GM18499 (cell line): ENCODE data around the gene SELENOO.
"Not testable (repeated sequence)": the region's sequence is repeated elsewhere in the genome, so short reads cannot be mapped to it uniquely, and the experiment has no call there.

Experiments
- ATAC-seq: cut with Tn5 transposase; IDR thresholded peaks from one replicate; pipeline ENCODE4 v1.9.1; 2021; ENCODE audit warnings: moderate number of reproducible peaks; ENCODE audit not compliant: insufficient read depth, unreplicated experiment

SELENOO gene

DNA sequence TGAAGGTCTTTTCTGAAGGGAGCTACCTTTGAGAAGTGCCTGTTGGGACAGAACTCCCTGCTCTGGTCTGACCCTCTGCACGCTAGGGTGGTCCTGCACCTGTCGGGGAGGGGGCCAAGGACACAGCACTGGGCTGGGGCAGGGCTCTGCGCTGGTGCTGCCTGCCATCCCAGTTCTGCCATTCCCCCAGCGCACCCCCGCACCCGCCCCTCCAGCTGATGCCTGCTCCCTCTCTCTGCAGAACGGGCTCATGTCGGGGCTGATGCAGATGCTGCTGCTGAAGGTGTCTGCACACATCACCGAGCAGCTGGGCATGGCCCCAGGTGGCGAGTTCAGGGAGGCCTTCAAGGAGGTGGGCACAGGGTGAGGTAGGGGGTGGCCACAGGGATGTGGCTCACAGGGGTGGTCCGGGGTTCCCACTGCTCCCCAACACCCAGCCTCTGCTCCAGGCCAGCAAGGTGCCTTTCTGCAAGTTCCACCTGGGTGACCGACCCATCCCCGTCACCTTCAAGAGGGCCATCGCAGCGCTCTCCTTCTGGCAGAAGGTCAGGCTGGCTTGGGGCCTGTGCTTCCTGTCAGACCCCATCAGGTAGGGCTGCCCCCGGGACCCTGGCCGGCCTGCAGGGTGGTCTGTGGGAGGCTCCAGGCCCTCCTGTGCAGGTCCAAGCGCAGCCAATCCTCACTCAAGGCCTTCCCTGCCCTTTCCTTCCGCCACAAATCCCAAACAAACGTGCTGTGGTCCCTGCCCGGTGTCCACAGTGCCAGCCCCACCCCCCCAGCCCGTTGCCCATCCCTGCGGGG, 3.6 kb upstream of the SELENOO start:
- ATAC-seq, result no peak

DNA sequence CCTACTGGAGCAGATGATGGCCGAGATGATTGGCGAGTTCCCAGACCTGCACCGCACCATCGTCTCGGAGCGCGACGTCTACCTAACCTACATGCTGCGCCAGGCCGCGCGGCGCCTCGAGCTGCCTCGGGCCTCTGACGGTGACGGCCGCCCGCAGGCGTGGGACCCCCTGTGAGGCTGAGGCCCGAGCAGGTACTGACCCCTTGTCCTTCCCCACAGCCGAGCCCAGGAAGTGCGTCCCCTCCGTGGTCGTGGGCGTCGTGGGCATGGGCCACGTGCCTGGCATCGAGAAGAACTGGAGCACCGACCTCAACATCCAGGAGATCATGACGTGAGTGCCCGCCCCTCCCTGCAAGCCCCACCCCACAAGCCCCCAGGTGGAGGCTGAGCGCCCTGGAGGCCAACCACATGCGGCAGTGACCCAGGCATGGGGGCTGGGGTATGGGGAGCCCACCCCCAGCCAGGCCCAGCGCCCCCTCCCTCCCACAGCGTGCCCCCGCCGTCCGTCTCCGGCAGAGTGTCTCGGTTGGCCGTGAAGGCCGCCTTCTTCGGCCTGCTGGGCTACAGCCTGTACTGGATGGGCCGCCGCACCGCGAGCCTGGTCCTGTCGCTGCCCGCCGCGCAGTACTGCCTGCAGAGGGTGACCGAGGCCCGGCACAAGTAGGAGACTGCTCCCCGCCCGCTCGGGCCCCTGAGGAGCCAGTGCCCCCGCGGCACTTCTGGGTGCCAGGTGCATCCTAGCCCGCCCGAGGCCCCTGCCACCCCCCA, 2.8 kb upstream of the SELENOO start:
- no peak for ATAC-seq

DNA sequence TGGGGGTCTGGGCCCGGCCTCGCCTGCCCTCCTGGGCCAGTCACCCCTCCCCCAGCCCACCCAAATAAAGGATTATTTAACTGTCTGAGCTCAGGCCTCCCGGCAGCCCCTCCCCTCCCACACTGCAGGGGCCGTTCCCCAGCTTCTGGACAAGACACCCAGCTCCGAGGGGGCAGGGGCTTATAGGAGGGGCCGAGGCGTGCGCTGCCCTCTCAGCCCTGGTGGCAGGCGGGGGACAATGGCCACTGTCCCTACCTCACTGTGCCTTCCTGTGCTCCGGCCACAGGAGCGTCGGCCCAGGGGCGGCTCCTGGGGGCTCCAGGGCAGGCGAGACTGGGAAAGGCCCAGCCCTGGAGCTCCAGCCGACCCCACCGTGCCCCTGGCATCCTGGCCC, 2.2 kb upstream of the SELENOO start:
- ATAC-seq, result no peak

DNA sequence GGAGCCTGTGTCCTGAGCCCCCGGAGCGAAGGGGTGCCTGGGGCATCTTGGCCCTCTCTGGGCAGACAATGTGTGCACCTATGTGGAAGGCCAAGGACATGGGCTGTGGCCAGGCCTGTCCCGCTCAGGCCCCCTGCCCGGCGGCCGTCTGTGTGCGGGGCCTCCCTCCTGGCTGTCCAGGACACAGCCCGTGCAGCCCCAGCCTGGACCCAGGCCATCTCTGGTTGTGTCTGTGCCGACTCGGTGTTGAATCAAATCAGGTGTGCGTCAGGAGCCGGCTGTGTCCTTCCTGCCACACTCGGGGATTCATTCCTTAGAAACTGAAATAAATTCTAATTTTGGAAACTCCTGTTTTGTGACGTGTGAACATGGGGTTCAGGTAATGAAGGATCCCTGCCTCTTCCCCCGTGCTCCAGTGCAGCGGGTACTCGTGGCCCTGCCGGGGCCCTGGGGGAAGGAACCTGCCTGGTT, 1.5 kb upstream of the SELENOO start:
- ATAC-seq, result no peak

DNA sequence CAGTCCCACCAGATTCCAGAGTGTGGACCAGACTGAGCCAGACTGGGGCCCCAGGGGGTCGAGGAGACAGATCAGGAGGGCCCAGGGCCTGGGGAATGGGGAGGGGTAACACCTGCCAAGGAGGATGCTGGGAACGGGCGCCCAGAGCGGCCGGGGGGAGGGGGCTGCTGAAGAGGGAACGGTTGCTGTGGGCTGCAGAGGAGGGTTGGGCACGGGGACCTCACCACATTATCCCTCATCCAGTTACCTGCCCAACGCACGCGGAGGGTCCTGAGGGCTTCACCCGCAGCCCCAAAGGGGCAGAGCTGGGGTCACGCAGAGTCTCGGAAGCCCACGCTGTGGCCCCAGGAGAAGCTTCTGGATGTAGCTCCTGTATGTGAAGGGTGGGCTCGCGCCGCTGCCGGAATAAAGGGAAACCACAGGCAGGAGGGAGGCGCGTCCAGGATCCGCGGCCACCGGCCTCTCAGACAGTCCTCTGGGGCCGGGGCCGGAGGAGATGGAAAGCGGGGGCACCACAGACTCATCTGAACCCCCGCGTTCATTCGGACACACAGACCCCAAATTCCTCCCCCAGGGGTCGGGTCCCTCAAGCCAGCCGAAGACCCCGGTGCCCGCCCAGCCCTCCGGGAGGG, 866 bp upstream of the SELENOO start:
- ATAC-seq, result no peak

DNA sequence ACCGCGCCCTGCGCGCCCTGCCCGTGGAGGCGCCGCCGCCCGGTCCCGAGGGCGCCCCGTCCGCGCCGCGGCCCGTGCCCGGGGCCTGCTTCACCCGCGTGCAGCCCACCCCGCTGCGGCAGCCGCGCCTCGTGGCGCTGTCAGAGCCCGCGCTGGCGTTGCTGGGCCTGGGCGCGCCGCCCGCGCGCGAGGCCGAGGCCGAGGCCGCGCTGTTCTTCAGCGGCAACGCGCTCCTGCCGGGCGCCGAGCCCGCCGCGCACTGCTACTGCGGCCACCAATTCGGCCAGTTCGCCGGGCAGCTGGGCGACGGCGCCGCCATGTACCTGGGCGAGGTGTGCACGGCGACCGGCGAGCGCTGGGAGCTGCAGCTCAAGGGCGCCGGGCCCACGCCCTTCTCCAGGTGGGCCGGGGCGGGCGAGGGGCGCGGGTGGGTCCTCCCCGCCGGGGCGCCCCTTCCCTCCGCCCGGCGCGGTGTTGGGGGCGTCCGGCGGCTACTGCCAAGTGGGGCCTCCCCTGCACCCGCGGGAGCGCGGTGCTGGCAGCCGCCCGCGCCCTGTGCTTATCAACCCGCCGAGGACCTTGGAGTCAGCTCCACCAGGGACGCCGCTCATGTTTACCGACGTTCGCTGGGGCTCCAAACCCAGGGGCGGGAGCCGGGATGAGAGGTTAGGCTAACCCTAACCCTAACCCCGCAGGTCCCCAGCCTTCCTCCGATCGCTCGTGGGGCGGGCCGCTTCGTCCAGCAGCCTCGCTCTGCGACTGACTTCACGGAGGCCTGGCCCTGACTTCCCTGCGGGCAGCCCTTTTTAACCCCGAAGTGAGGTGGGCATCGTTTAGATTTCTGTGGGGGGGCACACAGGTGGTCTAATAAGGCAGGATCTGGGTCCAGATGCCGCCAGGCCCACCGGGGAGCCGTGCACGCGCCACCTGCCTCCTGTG, 649 bp downstream of the SELENOO start:
- no peak for ATAC-seq

DNA sequence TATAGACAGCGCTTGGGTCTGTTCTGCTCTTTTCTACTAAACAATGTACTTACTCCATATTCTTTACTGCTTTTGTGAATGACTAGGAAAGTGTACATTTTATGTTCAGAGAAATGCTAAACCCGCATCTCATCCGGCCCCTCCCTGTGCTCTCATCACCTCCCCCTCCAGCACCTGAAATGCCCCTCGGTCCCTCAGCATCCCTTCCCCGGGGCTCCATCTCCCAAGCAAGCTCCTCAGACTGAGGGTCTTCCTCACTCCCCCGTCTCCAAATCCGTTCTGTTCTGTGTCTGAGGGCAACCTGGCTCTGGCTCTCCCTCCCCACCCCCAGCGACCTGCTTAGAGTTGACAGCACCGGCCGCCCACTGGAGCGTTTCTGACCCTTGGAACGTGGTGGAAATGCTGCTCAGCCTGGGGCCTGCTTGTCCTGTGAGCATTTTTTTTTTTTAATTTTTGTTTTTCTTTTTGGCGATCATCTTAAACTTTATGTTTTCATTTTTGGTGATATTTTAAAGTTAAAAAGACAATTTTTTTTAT, 1.4 kb downstream of the SELENOO start:
- no peak for ATAC-seq

DNA sequence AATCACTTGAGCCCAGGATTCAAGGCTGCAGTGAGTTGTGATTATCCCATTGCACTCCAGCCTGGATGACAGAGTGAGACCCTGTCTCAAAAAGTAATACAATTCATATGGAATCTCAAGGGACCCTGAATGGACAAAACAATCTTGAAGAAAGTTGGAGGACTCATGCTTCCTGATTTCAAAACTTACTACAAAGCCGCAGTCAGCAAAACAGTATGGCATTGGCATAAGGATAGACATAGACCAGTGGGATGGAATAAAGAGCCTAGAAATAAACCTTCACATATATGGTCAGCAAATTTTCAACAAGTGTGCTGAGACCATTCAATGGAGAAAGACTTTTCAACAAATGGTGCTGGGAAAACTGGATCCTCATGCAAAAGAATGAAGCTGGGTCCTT, 2.5 kb downstream of the SELENOO start:
- ATAC-seq, result no peak

DNA sequence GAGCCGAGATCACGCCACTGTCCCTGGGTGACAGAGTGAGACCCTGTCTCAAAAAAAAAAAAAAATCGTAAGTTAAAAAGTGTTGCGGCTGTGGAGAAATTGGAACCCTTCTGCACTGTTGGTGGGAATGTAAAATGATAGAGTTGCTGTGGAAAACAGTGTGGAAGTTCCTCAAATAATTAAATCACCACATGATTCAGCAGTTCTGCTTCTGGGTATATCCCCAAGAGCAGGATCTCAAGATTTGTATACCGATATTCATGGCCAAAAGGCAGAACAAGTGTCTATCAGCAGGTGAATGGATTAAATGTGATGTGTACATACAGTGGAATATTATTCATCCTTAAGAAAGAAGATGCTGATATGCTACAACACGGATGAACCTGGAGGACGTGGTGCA, 3.8 kb downstream of the SELENOO start:
- ATAC-seq, result no peak

DNA sequence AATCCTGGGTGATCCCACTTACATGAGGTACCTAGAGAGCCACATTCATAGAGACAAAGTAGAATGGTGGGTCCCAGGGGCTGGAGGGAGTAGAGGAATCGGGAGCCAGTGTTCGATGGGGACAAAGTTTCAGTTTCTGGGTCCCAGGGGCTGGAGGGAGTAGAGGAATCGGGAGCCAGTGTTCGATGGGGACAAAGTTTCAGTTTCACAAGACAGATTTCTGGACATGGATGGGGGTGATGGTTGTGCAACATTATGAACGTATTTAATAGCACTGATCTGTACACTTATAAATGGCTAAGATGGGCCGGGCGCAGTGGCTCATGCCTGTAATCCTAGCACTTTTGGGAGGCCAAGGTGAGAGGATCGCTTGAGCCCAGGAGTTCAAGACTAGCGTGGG, 4.2 kb downstream of the SELENOO start:
- ATAC-seq, result not testable (repeated sequence)

DNA sequence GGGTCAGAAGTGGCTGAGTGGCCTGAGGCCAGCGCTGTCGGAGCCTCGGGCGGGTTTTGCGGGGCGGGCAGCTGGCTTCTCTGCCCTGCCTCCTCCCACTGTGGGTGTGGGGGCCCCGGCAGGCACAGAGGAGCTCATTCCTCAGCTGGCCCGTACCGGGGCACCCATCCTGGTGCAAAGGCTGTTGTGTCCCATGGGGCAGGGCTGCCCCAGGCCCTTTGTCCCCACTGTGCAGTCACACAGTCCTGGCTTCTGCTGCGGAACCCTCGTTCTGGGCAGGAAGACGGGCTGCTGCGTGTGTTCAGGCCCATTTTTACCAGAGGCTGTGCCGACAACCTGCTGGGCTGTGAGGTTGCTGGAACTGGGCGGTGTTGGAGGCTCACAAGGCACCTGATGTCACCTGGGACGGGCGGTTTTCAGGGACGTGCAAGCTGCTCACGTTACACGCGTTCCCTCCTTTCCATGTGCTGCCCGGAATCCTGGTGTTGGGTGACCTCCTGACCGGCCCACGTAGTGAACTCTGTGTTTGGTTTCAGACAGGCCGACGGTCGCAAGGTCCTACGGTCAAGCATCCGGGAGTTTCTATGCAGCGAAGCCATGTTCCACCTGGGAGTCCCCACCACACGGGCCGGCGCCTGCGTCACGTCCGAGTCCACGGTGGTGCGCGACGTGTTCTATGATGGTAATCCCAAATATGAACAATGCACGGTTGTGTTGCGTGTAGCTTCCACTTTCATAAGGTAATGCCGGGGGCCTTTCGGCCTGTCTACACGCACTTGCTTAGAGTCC, 5.2 kb downstream of the SELENOO start:
- ATAC-seq, result no peak

DNA sequence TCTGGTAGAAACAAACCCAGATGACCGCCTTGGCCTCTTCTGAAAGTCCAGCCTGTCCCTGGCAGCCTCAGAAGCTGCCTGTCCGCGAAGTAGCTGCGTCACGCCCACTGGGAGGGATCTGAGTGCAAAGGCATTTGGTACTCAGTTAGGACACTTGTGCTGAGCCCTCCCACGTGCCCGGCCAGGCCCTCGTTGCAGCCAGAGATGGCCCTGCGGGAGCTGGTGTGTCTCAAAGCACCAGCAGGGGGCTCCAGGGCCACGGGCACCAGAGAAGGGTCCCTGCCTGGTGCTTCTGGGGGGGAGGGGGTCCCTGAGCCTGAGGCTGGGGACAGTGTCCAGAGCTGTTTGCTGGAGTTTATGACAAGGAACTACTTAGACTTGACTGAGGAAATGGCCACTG, 5.8 kb downstream of the SELENOO start:
- no peak for ATAC-seq

DNA sequence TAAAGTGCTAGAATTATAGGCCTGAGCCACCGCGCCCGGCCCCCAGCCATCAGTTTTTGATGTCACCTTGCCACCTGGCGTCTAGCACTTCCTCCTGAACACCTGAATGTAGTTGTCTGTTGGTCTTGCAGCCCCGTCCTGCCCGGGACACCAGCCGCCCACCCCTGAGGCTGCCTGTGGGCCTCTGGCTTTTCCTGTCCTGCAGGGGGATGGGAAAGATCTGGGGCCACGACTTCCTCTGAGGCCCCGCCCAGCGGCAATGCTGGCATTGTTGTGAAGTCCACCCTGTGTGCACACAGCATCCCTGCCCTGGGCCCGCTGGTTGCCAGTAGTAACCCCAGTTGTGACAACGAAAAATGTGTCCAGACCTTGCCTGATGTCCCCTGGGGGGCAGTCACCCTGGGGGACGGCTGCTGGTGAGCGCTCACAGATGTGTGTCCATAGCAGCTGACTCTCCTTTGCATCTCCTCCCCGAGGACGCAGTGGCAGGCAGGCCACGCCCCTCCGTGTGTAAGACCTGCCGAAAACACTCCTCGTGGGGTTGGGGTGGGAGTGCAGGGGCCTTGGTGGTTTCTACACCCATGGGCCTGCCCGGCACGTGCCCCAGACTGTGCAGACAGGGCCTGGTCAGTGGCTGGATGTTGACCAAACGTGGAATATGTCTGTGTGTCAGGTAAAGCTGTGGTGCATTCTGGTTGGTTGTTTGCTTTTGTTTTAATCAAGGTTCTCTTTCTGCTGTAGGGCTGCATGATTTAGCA, 6.8 kb downstream of the SELENOO start:
- ATAC-seq, result no peak

DNA sequence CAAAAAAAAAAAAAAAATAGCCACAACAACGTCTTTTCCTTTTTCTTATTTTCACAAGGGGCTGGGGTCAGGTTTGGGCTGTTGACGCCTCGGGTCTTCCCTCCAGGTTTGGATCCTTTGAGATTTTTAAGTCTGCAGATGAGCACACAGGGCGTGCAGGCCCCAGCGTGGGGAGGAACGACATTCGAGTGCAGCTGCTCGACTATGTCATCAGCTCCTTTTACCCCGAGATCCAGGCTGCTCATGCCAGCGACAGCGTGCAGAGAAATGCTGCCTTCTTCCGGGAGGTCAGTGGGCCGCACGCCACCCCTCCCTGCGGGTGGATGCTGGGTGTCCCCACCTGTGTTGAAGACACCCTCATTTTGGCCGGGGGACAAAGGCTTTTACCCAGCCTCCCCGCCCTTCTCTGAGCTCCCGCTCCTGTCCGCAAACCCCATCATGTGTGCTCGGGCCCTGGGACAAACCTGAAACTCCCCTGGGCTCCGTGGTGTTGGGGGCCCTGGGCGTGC, 7.7 kb downstream of the SELENOO start:
- no peak for ATAC-seq

DNA sequence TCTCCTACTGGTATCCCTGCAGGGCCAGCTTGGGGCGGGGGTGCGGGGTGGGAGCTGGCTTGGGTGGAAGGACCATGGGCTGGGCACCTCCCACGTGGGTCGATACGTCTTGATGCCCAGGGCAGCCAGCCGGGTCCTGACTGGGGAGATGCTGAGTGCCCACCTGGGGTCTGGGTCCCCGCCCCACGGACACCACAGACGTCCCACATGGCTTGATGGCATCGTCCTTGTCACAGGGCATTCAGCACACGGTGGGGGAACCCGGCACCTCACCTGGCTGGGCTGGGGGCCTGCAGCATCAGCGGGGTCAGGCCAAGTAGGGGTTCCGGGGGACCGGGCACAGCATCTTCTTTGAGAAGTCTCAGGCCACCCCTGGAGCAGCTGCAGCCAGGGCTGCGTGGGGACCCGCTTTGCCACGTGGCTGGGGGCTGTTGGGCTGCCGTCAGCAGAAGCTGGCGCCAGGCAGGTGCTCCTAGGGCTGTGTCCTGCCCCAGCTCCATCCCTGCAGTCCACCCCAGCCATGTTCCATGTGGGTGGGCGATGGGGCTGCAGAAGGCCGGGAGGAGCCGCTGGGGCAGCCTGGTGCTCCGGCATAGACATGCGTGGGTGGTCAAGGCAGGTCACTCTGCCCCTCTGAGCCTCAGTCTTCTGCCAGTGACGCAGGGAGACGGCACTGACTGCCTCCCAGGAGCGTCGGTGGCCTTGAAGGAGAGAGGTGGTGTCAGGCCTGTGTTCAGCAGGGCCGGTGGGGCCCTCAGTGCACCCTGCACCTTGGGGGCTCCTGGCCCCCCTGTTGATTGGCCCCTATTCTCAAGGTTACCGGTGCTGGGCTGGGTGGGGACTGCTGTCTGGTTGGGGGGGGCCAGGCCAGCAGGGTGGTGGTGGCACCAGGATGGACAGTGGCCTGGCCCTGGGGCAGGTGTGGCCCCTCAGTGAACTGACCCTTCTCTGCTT, 8.4 kb downstream of the SELENOO start:
- no peak for ATAC-seq

DNA sequence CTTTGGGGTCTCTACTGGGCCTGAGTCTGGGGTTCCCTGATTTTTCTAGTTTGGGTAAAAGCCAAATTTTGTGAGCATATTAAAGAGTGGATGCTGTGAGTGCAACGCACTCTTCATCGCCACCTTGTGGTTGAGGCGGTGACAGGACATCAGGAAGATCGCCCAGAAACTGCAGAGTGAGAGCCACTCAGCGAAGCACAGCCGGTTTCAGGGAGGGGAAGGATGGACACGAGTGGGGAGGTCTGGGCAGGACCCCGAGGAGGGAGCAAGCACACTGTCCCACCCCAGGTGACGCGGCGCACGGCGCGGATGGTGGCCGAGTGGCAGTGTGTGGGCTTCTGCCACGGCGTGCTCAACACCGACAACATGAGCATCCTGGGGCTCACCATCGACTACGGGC, 9.1 kb downstream of the SELENOO start:
- ATAC-seq, result no peak
